Stimulated activated CD8-positive, alpha-beta memory T cell treated with anti-CD3 and anti-CD28 coated beads, Interleukin-4, amount 100 ng/mL, for 1 hour (primary cell): ENCODE results near the gene KDM6B.
A peak's percentile ranks its signal among the peaks of the same experiment; 100 is the strongest.
"Not testable (repeated sequence)": the region's sequence is repeated elsewhere in the genome, so short reads cannot be mapped to it uniquely, and the experiment has no call there.

ENCODE experiments used
- DNase-seq, 2 donors: peaks; one replicate each; pipeline ENCODE4 v3.0.0-alpha.2; 2020; ENCODE audit warnings: low read depth in 2 of 2, low spot score in 1 of 2

KDM6B gene

DNA sequence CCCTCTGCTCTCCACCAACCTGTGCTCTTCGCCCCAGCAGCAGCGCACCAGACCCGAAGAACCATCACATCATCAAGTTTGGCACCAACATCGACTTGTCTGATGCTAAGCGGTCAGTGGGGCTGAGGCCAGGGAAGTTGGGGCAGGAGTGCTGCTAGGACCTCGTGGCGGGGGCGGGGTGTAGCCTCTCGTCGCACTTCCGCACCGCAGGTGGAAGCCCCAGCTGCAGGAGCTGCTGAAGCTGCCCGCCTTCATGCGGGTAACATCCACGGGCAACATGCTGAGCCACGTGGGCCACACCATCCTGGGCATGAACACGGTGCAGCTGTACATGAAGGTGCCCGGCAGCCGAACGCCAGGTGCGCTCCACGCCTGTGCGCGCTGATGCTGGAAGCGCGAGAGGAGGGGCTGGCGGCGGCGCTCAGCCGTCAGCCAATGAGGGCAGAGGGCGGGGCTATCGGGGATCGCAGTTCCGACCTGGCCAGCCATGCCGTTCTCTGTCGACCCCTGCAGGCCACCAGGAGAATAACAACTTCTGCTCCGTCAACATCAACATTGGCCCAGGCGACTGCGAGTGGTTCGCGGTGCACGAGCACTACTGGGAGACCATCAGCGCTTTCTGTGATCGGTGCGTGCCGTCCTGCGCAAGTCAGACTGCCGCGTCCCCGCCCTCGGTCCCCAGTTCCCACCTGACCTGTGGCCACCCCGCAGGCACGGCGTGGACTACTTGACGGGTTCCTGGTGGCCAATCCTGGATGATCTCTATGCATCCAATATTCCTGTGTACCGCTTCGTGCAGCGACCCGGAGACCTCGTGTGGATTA lies 17.6 kb downstream of the KDM6B start:
- DNase-seq: peak; percentile 83 to 90

DNA sequence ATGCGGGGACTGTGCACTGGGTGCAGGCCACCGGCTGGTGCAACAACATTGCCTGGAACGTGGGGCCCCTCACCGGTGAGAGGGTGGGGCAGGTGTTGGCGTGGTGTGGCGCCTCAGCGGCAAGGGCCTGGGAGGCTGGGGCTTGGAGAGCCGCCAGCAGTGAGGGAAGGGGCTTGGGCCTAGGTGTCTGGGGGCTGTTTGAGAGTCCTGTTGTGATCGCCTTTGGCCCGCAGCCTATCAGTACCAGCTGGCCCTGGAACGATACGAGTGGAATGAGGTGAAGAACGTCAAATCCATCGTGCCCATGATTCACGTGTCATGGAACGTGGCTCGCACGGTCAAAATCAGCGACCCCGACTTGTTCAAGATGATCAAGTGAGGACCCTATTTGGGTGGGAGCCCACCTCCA lies 18.2 kb downstream of the KDM6B start:
- DNase-seq: no peak

DNA sequence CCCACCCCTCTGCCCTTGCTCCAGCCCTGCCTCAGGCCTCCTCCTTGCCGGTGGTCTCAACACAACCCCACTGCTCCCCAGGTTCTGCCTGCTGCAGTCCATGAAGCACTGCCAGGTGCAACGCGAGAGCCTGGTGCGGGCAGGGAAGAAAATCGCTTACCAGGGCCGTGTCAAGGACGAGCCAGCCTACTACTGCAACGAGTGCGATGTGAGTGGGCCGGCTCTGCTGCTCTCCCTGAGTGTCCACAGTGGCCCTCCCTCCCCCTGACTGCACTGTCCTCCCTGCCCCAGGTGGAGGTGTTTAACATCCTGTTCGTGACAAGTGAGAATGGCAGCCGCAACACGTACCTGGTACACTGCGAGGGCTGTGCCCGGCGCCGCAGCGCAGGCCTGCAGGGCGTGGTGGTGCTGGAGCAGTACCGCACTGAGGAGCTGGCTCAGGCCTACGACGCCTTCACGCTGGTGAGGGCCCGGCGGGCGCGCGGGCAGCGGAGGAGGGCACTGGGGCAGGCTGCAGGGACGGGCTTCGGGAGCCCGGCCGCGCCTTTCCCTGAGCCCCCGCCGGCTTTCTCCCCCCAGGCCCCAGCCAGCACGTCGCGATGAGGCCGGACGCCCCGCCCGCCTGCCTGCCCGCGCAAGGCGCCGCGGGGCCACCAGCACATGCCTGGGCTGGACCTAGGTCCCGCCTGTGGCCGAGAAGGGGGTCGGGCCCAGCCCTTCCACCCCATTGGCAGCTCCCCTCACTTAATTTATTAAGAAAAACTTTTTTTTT lies 19.1 kb downstream of the KDM6B start:
- no peak for DNase-seq

DNA sequence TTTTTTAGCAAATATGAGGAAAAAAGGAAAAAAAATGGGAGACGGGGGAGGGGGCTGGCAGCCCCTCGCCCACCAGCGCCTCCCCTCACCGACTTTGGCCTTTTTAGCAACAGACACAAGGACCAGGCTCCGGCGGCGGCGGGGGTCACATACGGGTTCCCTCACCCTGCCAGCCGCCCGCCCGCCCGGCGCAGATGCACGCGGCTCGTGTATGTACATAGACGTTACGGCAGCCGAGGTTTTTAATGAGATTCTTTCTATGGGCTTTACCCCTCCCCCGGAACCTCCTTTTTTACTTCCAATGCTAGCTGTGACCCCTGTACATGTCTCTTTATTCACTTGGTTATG lies 19.6 kb downstream of the KDM6B start:
- DNase-seq: no peak

DNA sequence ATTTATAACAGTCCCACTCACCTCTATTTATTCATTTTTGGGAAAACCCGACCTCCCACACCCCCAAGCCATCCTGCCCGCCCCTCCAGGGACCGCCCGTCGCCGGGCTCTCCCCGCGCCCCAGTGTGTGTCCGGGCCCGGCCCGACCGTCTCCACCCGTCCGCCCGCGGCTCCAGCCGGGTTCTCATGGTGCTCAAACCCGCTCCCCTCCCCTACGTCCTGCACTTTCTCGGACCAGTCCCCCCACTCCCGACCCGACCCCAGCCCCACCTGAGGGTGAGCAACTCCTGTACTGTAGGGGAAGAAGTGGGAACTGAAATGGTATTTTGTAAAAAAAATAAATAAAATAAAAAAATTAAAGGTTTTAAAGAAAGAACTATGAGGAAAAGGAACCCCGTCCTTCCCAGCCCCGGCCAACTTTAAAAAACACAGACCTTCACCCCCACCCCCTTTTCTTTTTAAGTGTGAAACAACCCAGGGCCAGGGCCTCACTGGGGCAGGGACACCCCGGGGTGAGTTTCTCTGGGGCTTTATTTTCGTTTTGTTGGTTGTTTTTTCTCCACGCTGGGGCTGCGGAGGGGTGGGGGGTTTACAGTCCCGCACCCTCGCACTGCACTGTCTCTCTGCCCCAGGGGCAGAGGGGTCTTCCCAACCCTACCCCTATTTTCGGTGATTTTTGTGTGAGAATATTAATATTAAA lies 20.2 kb downstream of the KDM6B start:
- DNase-seq: no peak

DNA sequence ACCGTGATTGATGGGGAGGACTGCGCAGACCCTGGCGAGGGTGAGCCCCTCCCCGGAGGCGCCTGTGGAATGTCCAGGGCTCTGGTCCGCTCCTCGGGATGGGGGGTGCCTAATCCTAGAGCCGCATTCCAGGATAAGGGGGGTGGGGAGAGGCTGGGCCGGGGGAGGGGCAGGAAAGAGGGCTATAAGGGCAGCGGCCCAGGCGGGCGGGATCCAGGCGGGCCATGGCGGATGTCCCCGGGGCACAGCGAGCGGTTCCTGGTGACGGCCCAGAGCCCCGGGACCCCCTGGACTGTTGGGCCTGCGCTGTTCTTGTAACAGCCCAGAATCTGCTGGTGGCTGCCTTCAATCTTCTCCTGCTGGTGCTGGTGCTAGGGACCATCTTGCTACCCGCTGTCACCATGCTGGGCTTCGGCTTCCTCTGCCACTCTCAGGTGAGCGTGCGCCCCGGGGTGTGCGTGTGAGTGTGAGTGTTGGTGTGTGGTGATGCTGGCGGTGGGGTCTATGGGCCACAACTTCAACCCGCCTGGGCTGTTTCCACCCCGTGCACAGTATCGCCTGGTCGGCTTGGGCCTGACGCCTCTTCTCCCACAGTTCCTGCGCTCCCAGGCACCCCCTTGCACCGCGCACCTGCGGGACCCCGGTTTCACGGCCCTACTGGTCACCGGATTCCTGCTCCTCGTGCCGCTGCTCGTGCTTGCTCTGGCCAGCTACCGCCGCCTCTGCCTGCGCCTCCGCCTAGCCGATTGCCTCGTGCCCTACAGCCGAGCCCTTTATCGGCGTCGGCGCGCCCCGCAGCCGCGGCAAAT lies 21.0 kb downstream of the KDM6B start, which contains the start of gene TMEM88:
TSS of gene TMEM88 (plus strand) at position 216 of the 809 bp plus-strand sequence. CDS start at position 225, 9 bp downstream.
- DNase-seq: no peak

DNA sequence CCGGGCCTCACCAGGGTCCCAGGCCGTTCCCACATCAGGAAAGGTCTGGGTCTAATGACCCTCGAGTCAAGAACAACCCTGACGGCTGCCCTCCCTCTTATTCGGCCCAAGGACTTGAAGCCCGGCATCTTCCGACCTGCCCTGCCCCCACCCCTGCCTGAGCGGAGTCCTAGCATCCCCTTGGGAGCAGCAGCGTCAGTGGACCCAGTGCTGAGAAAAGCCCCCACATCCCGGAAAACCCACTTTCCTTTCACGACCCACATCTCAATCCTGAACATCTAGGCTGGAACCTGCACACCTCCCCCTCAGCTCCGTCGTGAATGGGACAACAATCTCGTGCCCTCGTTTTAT lies 21.6 kb downstream of the KDM6B start:
- DNase-seq: no peak

DNA sequence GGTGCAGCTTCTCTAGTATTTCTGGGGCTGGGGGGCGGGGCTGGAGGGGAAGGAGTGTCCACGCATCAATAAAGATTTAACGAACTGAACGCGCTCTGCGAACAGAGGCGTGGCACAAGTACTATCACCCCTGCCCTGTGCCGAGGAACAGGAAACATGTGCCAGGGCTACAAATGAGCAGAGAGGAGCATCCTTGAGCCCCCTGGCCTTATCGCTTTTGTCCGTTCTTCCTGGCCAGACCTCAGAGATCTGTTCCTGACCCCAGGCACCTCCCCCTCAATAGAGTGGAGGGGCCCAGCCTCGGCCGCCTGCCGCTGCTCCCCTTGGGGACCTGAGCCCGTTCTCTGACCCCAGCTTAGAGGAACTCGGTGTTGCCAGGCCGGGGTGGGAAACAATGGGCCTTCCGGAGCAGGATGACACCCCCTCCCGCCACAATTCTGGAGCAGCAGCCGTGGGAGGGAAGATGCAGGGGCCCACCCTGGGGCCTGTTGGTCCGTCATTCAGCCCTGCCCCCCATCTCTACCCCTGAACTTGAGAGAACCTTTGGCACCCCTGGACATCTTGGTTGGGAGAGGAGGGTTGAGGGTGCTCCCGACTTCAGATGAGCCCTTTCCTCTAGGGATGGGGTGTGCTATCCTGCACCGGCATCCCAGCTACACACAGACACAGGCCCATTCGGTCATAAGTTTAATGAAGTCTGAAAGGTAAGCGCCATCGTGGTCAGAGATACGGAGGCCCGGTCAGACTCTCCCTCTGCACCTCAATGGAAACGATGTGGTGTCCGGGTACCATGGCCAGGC lies 22.2 kb downstream of the KDM6B start:
- DNase-seq: no peak

DNA sequence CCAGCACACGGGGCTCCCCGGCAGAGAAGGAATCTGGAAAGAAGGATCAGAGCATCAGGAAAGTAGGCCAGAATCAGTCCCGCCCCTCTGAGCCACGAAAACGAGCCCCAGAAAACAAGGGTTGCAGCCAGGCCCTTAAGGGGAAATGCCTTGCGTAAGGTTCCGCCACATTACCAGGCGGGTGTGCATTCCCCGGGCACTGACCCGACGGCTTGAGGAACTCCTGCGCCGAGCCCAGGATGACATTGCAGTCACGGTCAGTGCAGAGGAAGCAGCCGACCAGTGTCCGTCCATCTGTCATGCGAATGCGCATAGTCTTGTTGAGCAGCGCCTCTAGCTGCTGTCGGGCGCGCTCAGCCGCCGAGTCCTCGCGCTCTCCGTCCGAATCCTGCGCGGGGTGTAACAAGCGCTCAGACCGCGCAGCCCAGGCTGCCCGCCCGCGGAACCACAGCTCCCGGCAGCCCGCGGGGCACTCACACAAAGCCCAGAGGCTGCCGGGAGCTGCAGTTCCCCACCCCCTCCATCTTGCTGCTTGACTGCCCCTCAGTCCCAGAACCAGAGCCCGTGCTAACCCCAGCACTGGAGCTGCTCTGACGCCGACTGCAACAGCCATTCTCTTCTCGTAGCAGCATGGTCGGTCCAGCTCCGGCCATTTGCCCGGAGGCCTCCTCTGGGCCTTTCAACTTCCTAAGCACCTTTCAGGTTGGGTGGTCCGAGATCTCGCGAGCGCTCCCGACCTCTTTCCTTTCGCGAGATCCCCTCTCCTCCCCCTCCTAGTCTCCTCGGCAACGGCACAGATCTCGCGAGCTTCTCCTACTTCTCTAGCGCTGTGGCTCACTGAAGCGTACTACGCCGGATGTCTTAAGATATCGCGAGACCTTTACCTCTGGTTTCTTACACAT lies 23.0 kb downstream of the KDM6B start, which contains the start of gene NAA38:
TSS of gene NAA38 (minus strand) at position 749 of the 902 bp plus-strand sequence. CDS start at position 653, 96 bp downstream.
- DNase-seq: peak; percentile 82 to 91

DNA sequence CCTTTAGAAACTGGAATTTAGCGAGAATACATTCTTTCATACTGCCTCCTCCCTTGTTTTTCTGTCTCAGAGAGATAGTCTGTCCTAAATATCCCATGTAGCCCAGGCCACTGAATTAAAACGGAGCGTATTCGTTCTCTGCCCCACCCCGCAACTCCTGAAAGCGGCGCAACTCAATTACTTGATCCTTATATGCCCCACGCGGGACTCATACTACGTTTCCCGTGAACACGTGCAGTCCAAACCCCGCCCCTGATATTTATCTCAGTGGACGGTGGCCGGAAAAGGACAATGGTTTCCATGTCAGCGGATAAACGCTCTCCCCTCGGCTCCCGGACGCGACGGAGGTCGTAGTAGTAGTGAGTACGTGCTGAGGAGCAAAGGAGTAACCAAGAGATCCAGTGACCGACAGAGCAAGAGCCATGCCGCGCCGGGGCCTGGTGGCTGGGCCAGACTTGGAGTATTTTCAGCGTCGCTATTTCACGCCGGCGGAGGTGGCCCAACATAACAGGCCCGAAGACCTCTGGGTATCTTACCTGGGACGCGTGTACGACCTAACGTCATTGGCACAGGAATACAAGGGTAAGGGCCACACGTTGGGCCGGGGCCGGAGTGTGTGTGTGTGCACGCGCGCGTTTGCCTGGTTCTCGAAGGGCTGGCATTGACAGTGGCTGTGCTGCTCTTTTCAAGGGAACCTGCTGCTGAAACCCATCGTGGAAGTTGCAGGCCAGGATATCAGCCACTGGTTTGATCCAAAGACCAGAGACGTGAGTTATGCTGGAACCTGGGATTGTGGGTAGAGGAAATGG lies 23.9 kb downstream of the KDM6B start, which contains the start of gene CYB5D1:
TSS of gene CYB5D1 (plus strand) at position 291 of the 809 bp plus-strand sequence. CDS start at position 423, 132 bp downstream.
- peak; percentile 80 to 81 for DNase-seq

DNA sequence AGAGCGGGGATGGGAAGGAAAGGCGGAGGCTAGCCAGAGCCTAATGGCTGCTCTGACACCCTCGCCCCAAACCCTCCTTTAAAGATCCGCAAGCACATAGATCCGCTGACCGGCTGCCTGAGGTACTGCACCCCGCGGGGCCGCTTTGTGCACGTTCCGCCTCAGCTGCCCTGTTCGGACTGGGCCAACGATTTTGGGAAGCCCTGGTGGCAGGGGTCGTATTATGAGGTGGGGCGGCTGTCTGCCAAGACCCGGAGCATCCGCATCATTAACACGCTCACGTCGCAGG lies 24.4 kb downstream of the KDM6B start:
- no peak for DNase-seq

DNA sequence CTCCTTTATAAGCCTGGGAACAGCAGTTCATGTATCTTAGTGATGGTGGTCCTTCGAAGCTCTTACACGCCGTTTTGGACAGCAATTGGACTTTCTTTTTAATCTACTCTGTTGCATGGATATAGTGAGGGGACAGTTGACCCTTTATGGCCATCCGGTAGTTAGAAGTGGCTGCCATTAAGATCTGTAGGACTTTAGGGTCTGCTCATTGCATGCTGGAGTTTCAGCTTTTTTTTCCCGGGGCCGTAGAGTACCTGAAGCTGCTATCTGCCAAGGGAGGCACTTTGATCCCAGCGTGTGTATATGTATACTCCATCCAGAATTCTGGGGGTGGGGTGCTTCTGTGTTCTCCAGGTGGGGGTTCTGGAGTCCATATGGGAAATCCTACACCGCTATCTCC lies 25.0 kb downstream of the KDM6B start:
- DNase-seq: no peak

DNA sequence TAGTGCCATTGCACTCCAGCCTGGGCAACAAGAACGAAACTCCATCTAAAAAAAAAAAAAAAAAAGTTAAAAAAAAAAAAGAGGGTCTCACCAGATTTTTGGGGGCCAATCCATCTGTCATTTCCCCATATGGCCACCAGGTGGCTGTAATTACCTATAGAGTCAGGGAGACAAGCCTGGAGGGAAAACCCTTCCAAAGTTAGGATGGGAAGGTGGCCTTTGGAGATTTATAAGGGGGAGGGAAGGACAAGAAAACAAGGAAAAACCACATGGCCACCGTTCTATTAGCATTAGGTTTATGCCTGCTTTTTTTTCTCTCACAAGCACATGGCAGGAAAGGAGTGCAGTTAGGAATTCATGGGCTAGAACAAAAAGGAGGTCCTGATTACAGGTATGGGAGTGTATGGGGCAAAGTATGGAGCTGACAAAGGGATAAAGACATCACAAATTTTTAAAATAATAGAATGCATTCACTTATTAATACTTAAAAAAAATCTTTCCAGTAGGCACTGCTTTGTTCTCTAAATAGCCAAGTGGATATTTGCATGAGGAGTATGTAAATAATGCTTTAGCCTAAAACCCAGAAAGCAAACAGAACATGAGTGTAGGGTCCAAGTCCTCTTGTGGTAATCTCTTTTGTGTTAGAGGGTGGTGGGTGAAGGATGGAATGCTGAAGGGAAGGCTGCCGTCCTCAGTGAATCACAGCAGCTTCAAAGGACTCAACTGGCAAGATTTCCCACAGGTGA lies 28.8 kb downstream of the KDM6B start:
- no peak for DNase-seq

DNA sequence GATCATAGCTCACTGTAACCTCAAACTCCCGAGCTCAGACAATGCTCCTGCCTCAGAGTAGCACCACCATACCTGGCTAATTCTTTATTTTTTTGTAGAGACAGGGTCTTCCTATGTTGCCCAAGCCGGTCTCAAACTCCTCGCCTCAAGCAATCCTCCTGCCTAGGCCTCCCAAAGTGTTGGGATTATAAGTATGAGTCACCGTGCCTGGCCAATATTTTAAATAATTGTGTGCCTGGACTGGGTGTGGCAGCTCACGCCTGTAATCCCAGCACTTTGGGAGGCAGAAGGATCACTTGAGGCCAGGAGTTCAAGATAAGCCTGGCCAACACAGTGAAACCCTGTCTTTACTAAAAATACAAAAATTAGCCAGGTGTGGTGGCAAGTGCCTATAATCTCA lies 30.4 kb downstream of the KDM6B start:
- DNase-seq: not testable (repeated sequence)

DNA sequence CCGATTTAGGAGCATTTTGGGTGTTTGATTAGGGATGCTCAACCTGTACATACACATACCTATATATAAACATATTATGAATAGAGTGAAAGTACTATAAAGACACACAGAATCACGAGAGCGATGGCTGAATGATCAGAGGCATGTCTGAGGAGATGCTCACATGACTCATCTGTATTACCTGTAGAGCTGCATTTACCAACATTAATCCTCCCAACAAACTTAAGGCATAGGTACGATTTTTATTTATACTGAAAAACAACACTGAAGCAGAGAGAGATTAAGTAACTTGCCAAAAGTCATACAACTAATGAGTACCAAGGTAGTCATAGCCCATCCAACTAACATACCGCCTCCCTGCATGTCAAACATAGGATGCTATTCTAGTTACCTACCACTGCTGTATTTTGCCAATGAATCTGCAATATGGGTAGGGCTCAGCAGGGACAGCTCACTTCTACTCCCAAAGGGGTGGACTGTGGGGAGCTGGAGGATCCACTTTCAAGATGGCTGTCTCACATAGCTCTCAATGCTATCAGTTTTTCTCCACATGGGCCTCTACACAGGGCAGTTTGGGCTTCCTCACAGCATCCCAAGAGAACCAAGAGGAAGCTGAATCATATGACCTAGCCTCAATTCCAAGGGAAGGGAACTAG lies 31.1 kb downstream of the KDM6B start:
- DNase-seq: no peak

DNA sequence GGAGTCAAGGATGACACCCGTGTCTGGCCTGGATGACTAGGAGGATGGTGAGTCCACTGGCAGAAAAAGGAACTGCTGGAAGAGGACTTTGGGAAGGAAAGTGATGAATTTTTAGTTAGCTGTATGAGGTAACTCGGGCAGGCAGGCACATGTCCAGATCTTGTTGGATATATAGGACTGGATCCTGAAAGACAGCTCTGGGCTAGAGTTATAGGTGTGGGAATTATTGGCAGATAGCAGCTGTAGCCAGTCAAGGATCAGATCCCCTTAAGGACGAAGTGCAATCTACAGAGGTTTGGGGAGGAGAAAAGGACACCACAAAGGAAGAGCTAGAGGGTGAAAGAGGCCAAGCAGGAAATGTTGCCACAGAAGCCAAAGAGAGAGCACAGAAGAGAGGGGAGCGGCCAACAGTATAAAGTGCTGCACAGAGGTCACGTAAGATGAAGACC lies 33.9 kb downstream of the KDM6B start:
- no peak for DNase-seq

DNA sequence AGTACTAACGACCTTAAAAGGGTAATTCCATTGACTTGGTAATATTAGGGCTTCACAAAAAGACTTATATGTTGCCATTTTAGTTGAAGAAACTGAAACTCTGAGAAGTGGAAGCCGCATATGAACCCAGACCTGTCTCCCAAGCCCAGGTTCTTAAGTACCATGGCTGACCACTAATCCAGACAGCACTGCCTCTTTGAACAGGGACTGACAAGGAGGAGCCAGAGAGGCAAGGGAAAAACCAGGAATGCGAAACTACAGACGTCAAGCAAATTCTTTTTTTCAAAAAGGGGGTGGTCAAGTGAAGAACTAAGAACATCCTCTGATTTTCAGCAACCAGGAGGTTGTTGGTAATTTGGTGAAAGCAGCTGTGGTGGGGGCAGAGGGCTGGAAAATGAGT lies 39.0 kb downstream of the KDM6B start:
- no peak for DNase-seq
